Left forelimb (tissue), 1 donor: ENCODE results near the gene RPL9.
"Not testable (repeated sequence)": the region's sequence is repeated elsewhere in the genome, so short reads cannot be mapped to it uniquely, and the experiment has no call there.

ENCODE experiments used
- DNase-seq: peaks from one replicate; pipeline ENCODE4 v3.0.0-alpha.2; 2018; ENCODE audit warnings: low spot score

The RPL9 gene

GRCh38 chr4:39425297-39425696 is 33.4 kb downstream of the RPL9 start:
- not testable (repeated sequence) for DNase-seq

- DNase-seq = no peak
Observed at GRCh38 chr4:39422247-39422646, 36.5 kb downstream of the RPL9 start.

- DNase-seq = no peak
Observed at GRCh38 chr4:39415678-39416283, 42.9 kb downstream of the RPL9 start.

DNA sequence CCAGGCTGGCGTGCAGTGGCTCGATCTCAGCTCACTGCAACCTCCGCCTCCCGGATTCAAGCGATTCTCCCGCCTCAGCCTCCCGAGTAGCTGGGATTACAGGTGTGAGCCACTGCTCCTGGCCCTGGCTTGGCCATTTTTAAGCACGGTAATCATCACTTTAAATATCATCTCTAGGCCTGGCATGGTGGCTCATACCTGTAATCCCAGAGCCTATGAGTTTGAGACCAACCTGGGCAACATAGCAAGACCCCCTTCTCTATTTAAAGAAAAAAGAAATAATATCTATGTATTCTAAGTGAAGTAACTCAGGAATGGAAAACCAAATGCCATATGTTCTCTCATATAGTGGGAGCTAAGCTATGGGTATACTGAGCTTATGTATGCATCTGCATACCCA is 47.2 kb downstream of the RPL9 start:
- not testable (repeated sequence) for DNase-seq

- no peak for DNase-seq
Observed at GRCh38 chr4:39410415-39410814, 48.3 kb downstream of the RPL9 start.

DNA sequence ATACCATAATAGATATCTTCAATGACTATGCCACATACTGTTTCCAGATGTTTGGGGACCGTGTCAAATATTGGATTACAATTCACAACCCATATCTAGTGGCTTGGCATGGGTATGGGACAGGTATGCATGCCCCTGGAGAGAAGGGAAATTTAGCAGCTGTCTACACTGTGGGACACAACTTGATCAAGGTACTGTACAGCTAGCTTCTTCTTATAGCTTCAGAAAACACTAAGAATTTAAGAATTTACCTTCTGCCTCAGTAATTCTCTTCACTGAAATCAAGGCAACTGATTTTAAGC is 51.2 kb downstream of the RPL9 start:
- no peak for DNase-seq

GRCh38 chr4:39406763-39407583 is 51.7 kb downstream of the RPL9 start, which contains the start of gene KLB:
KLB (plus strand) TSS chr4:39406930; CDS start chr4:39406950, 20 bp downstream.
- no peak for DNase-seq
